HG02870 (cell line): ENCODE measurements around the gene OR10J4.
"Not testable (repeated sequence)": the region's sequence is repeated elsewhere in the genome, so short reads cannot be mapped to it uniquely, and the experiment has no call there.

ENCODE experiments used
- ATAC-seq: cut with Tn5 transposase; IDR thresholded peaks from one replicate; pipeline ENCODE4 v1.9.1; 2021; ENCODE audit warnings: mild to moderate bottlenecking, moderate library complexity; ENCODE audit not compliant: unreplicated experiment

Gene OR10J4

DNA sequence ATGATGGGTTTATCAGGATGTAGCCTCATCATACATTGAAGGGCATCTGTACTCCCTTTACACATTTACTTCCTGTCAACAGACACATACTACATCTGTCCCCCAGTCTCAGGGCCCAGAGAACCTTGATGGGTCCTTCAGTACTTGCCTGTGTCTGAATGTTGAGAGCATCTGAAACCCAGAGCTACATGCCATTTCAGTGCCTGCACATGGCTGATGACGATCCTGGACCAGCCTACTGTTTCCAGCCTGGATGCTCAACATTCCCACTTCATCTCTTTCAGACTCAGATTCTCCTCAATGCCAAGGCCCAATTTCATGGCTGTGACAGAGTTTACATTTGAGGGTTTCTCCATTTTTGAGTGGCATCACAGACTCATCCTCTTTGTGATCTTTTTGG, at the start of gene OR10J4:
TSS of gene OR10J4 (plus strand) at position 301 of the 400 bp plus-strand sequence.
- no peak for ATAC-seq

DNA sequence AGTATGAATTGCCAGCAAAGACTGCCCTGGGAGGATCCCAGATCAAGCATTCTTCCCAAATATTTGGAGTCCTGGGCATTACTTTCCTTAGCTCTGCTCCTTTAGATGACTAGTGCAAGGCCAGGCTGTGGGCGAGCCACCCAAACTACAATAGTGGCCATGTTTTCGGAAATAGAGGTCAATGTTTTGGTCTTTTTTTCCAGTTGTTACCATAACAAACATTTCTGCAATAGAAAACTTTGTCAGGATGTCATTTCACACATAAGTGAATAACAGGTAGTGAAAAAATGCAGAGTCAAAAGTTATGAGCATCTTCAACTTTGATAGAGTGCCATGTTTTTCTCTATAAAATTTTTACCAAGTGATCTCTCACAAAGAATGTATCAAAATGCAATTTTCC, 25.2 kb upstream of the OR10J4 start:
- ATAC-seq, result no peak

DNA sequence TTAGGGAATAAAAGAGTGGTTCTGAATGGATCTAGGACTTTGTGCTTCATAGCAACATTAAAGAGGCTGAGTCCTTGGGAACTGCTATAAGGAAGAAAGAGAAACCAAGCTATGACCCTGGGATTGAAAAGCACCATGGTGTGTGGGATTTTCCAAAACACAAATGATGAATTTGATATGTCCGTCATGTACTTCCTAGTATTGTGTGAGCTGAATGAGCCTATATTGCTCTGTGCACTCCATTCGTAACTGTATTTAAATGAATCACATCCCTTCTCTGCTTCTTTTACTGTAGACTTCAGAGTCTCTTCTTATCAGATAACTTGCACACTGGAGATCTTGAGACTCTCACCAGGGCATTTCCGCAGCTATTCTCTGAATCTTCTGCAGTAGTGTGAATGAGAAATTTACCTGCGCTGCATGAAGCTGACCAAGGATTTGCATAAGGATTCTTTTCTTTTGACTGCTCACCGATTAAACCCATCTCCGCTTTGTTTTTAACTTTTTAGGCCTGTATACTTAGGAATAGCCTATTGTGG, 23.1 kb upstream of the OR10J4 start:
- no peak for ATAC-seq

DNA sequence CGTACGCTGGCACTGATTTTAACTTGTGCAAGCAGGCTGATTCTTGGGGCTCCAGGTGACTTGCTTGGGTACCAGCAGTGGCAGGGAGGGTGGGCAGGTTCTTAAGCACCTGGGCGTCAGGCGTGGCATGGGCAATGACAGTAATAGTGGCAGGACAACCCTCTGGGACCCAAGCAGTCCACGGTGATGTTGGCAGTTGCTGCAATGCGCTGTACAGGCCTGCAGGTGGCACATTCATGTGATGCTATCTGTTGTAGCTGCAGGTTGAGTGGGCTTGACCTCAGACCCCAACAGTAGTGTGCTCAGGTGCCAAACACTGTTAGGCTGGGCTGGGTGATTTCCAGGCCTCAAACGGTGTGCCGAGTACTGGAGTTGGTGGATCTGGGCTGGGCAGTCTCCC, 10.2 kb upstream of the OR10J4 start:
- ATAC-seq, result no peak

DNA sequence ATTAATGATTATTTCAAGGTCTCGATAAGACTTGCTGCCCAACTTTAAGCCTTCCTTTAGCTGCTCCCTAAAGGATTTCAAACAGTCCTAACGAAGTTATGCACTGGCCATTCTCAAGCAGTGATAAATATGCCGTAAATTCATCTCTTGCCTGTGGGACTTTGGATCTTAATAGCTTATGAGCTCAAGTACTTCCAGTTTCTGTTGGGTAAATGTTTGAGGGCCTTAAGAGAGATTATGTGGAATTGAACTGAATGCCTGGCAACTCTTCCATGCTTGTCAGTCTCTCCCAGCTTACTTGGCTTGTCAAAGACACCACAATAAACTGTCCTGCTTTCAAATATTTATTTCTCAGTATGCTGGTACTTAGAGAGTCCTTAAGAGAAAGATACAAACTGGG, 3.5 kb upstream of the OR10J4 start:
- no peak for ATAC-seq

DNA sequence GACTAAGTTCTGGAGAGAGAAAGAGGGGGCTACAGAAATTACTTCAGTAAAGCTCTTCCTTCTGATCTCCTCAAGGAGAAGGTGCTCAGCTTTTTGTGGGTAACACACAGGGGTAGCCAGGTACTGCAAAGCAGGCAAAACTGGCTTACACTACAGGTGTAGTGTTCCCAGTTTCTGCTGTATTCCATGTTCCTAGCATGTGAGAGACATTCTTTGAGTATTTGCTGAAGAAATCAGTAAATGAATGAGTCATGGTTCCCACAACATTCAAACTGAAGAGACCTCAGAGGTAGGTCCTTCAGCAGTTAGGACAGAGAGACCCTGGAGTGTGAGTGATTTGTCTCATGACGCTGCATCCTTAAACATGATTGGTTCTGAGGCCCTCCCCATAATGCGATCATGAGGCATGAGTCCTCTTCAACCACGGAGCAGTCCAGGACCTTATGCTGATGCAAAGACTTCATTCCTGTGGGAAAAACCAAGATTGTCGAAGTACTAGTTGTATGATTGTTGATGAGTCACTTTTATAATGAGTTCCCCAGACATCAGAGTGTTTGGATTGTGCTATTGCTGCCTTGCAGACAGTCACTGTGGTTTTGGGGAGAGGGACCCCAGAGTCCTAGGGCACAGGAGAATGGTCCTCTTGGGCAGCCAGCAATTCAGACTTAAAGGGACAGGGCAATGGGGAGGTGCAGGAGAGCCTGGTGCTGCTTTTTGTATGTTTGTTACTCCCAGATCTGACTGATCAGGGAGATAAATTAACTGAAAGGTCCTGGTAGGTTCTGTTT, 2.7 kb upstream of the OR10J4 start:
- ATAC-seq, result no peak

DNA sequence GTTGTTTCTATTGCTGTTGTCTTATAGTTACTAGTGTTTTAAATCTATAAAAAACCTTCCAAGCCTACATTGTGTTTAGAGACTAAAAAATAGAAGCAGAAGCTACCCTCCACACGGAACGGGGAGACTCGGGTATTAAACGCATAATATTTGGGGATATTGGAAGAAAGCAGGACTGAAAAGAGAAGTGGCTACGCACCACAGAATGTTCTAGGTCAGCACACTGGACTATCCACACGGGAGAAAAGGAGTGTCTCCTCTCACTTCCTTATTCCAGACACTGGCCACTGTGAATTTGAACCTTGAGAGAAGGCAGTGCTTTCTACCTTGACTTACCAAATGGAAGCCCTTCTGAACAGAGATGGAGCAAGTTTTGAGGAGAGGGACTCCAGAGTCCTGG, 1.0 kb upstream of the OR10J4 start:
- no peak for ATAC-seq

DNA sequence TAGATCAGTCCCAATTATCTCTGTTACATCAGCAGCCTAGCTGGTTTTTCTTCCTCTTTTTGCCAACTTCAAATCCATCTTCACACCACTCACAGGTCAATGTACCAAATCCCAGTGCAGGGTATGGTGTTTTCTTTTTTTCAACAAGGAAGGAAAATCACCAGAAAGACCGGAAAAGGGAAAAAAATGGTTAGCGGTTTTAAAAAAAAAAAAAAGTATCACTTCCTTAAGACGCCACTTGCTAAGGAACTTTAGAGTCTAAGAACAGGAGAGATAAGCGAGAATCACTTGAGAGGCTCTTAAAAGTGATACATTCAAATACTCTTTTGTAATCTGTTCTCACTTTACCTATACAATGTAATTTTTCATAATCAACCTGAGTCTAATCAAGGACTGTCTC, 4.5 kb downstream of the OR10J4 start:
- ATAC-seq, result no peak

DNA sequence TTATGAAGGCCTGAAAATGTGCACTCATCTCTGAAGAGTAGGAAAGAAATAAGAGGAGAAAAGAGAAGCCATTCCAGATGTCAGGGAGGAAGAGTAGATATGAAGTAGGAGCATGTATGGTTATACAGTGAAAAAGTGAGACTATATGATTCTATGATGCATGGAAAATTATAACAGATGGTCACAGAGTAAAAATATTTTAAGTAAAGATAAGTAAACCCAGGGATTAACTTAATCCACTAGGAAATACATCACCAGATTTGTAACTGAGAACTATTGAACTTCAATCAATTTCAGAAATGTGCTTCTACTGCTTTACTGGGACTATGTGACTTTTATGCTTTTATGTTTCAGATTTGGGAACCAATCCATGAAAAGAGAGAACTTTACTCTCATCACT, 7.4 kb downstream of the OR10J4 start, which contains the start of gene OR10J1:
TSS of gene OR10J1 (plus strand) at position 301 of the 400 bp plus-strand sequence. CDS start at position 371, 70 bp downstream.
- ATAC-seq, result no peak

DNA sequence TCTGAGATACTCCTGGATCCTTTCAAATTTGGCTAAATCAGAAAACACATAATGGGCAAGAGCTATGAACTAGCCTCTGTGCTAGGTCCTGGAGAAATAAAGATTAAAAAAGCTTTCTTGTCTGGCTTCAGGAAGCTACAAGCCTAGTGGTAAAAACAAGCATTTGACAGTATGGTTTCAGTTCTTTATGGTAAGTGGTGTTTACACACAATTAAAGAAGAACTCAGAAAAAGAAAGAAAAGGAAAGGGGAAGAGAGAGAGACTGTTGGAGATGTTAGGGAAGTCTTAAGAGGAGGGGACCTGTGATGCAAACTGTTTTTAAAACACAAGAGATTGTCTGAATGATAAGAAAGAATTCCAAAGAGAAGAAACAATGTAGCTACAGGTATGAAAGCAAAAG, 9.4 kb downstream of the OR10J4 start:
- no peak for ATAC-seq

DNA sequence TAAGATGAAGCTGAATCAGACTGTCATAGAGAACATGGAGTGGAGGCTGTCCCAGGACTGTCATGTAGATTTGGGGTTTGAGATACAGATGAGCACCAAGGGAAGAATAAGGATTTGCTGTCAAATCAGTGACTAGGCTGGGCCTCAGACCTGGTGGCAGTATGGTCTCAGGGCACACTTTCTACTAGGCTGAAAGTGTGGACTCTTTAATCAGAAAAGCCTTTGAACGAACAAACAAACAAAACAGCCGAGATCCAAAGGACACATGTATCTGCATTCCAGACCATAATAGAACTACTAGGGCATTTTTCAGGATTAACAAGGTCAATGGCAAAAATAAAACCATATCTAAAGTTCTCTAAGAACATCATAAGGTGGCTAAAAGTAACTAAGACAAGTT, 10.4 kb downstream of the OR10J4 start:
- no peak for ATAC-seq

DNA sequence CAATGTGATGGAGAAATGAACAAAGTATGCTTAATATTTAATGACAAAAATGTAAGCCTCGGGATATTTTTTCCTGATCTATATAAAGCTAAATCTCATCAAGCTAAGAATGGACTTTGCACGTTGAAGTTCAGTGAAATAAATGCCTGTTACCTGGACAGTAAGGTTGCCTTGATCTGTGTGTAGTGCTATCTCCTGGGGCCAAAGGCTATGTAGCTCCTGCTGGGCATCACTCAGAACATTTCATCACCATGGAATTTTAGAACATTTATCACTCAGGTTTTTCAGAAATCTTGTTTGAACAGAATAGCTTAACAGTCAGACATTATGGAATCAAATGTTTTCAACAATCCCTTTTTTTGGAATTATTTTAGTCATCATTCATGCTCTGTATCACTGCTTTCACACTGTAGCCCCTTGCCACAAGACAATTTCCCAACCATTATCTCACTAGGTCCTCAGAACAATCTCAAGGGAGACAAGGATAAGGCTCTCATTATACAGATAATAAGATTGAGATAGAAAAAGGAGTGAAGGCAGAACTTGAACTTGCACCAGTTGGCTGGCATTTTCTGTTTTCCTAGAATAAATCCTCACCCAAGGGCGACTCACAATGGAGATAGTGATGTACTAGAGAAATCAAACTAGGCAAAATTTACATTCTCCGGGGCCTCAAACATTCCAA, 11.2 kb downstream of the OR10J4 start:
- ATAC-seq, result no peak

DNA sequence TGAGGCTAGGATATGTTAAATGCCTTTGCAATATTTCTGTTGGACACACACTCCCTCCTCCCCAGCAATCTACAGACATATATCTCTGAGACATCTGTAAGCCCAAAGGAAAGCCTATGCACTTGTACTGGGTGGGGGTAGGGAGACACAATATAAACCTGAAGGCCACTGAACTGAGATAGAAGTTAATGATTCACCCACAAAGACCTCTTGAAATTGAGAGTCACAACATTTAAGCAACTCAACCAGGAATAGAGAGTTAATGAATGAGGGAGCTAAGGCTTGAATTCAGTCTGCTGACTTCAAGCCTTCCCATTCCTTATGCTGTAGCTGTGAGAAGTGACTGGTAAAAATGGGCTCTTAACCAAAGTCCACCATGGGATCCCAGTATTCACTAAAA, 12.5 kb downstream of the OR10J4 start:
- ATAC-seq, result no peak

DNA sequence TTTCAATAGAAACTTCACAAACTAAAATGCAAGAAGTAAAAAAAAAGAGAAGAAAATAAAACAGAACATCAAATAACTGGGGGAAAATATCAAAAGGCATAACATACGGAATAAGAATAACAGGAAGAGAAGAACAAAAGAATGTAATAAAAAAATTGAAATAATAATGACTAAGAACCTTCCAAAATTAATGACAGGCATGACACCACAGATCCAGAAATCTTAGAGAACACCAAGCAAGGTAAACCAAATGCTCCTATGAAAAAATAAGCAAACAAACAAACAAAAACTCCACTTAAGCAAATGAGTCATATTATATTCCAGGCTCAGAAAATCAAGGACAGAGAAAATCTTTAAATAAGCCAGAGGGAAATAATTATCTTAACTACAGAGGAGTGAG, 16.2 kb downstream of the OR10J4 start:
- no peak for ATAC-seq

DNA sequence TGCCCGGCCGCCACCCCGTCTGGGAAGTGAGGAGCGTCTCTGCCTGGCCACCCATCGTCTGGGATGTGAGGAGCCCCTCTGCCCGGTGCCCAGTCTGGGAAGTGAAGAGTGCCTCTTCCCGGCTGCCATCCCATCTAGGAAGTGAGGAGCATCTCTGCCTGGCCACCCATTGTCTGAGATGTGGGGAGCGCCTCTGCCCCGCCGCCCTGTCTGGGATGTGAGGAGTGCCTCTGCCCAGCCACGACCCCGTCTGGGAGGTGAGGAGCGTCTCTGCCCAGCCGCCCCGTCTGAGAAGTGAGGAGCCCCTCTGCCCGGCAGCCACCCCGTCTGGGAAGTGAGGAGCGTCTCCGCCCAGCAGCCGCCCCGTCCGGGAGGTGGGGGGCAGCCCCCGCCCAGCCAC, 17.6 kb downstream of the OR10J4 start:
- not testable (repeated sequence) for ATAC-seq

DNA sequence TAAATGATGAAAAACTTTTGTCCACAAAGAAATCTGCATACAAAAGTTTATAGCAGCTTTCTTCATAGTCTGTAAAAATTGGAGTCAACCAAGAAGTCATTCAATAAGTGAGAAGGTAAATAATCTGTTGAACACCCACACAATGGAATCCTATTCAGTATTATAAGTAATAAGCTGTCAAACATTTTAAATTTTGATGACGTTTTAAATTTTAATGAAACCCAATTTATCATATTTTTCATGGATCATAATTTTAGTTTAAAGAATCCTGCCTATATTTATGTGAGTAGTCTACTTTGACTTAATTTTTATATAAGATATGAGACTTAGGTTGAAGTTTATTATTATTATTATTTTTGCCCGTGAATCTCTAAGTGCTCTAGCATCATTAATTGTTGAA, 27.5 kb downstream of the OR10J4 start:
- ATAC-seq, result no peak

DNA sequence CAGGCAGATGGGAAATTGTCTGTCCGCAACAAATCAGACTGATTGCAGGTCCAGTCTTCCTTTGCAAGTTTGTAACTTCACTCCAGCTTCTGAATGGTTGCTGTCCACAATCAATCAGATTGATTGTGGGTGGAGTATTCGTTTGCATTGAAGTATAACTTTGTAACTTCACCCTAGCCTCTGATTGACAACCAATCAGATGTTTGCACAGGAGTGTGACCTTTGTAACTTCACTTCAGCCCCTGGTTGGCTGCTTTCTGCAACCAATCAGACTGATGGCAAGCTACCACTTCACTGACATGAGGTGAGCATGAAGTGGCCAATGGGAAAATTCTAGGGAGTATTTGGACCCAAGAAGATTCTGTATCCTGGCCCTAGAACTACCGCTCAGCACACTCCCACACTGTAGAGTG, 33.2 kb downstream of the OR10J4 start:
- ATAC-seq, result no peak

DNA sequence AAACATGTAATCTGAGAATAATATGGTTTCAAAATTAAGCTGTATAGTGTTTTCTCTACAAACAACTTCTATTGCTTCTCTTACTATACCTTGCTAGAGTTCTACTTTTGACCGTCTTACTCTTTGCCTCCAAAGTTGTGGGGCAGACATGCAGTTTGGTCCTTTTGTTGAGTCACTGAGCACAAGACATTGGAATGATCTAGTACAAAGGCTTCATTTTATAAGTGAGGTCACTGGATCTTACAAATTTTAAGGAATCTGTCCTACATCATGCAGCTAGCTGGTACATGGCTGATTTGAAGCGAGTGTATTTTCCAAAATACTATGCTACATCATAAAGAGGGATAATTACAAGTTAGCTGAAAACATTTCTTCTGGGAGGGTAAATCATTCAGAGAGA, 36.3 kb downstream of the OR10J4 start:
- ATAC-seq, result no peak

DNA sequence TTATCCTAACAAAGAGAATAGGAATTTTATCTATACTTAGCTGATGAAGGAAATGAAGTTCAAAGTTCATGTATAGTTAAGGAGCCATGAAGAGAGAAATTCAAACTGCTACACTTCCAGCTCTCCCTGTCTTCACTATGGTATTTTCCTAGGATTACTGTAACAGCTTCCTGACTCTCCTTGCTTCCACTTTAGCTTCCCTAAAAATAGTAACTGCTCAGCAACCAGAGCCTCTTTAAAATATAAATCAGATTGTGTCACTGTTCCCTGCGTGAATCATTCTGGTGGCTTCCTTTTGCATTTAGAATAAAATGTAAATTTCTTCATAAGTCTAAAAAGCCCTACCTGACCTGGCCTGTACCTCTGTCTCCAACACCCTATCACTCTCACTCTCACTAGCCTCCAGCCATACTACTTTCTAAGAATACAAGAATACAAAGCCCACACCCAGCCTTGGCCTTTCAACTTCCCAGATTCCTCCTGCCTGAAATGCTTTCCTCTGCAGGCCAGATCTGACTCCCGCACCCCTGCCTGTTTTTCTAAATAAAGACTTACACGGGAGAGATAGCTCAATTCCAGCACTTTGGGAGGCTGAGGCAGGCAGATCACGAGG, 38.0 kb downstream of the OR10J4 start:
- ATAC-seq, result no peak

DNA sequence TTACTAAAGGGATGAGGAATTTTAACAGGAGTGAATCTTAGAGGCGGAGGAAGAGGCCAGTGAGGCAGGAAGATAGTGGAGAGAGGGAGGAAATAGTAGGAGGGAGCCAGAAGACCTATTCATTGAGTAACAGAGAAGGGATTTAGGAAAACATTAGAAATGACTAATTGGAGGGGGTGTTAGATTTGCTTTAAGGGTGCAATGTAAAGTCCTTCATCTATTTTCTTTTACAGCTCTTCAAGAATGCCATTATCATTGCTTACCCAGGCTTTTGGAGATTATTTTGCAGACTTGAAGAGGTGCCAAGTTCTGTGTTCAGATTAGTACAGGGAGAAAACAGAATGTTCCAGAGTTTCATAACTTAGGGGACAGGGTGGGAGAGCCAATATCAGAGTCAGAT, 41.3 kb downstream of the OR10J4 start:
- no peak for ATAC-seq

DNA sequence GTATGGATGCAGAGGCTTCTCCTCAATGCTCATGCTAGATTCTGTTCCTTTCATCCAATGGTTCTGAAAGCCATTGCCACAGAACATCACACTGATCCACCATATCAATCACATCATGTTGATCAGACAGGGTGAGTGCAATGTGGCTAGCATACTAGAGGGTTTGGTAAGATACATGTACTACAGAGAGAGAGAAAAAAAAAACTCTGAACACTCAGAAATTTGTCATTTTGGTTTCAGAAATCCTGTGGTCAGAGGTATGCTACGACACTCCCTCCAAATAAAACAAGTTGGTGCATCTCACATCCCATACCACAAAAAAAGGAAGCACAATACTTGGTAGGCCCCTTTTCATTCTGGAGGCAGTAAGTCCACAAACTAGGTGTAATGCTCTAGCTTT, 42.9 kb downstream of the OR10J4 start:
- no peak for ATAC-seq
